ENCODE measurements around the gene MAG.

The MAG gene

GRCh38 chr19:35336166-35336955 lies 44.4 kb downstream of the MAG start:
- H3K36me3 ChIP-seq (replicated peaks; ENCODE audit: low read depth, low read length), result peaks cover 81% of the 10 kb centered on the region

GRCh38 chr19:35337097-35337983 lies 45.4 kb downstream of the MAG start:
- H3K4me1 ChIP-seq (ENCODE audit: low read length), result peaks cover 50% of the 10 kb centered on the region
- no peaks in the 10 kb centered on the region for H3K9me3 ChIP-seq (ENCODE audit: insufficient read depth, low read length)
- no peak overlapping the region for H2AFZ ChIP-seq (ENCODE audit: low read depth, low read length)
- H3K9ac ChIP-seq (ENCODE audit: low read length), result no peak overlapping the region
- H3K27me3 ChIP-seq (ENCODE audit: low read depth, low read length), result no peaks in the 10 kb centered on the region
- H3K36me3 ChIP-seq (replicated peaks; ENCODE audit: low read depth, low read length), result peaks cover 78% of the 10 kb centered on the region
- H4K20me1 ChIP-seq (ENCODE audit: insufficient read depth, low read length), result peaks cover 20% of the 10 kb centered on the region
- no peak for TF ChIP-seq CTCF (IDR thresholded peaks at IDR 0.05; ENCODE audit: low read depth, low read length)
- no peak for TF ChIP-seq EZH2phosphoT487 (IDR thresholded peaks at IDR 0.05; ENCODE audit: low read depth)
- no peak overlapping the region for H3K4me3 ChIP-seq (ENCODE audit: low read length)
- H3K4me2 ChIP-seq (ENCODE audit: low read length), result no peak overlapping the region
- H3K79me2 ChIP-seq (ENCODE audit: low read length), result peaks cover 37% of the 10 kb centered on the region
- H3K27ac ChIP-seq (ENCODE audit: low read length), result peak overlapping the region; percentile 22; the same call in 1 of the 2 replicates

More at GRCh38 chr19:35336166-35336955, 44.4 kb downstream of the MAG start:
- 0 out of 2 replicates have a peak, but pooled peaks cover under 1% of the 10 kb centered on the region for H3K9me3 ChIP-seq (ENCODE audit: insufficient read depth, low read length)
- H2AFZ ChIP-seq (ENCODE audit: low read depth, low read length), result no peak overlapping the region
- no peak overlapping the region for H3K9ac ChIP-seq (ENCODE audit: low read length)
- no peak overlapping the region for H3K4me2 ChIP-seq (ENCODE audit: low read length)
- H3K27ac ChIP-seq (ENCODE audit: low read length), result no peak overlapping the region
- peaks cover 60% of the 10 kb centered on the region for H3K4me1 ChIP-seq (ENCODE audit: low read length)
- H3K27me3 ChIP-seq (ENCODE audit: low read depth, low read length), result no peaks in the 10 kb centered on the region
- H3K4me3 ChIP-seq (ENCODE audit: low read length), result no peak overlapping the region
- H3K79me2 ChIP-seq (ENCODE audit: low read length), result peaks cover 46% of the 10 kb centered on the region
- TF ChIP-seq CTCF (IDR thresholded peaks at IDR 0.05; ENCODE audit: low read depth, low read length) (no peak), EZH2phosphoT487 (IDR thresholded peaks at IDR 0.05; ENCODE audit: low read depth) (no peak)
- H4K20me1 ChIP-seq (ENCODE audit: insufficient read depth, low read length), result peaks cover 24% of the 10 kb centered on the region

GRCh38 chr19:35337984-35338296 lies 46.0 kb downstream of the MAG start:
- Histone ChIP-seq H3K4me3 (ENCODE audit: low read length) (no peak overlapping the region), H3K79me2 (ENCODE audit: low read length) (peaks cover 31% of the 10 kb centered on the region), H3K9ac (ENCODE audit: low read length) (no peak overlapping the region), H3K36me3 (replicated peaks; ENCODE audit: low read depth, low read length) (peaks cover 74% of the 10 kb centered on the region), H3K4me2 (ENCODE audit: low read length) (no peak overlapping the region), H3K27me3 (ENCODE audit: low read depth, low read length) (no peaks in the 10 kb centered on the region), H3K9me3 (ENCODE audit: insufficient read depth, low read length) (no peaks in the 10 kb centered on the region), H3K27ac (ENCODE audit: low read length) (no peak overlapping the region), H4K20me1 (ENCODE audit: insufficient read depth, low read length) (peaks cover 15% of the 10 kb centered on the region), H2AFZ (ENCODE audit: low read depth, low read length) (no peak overlapping the region), H3K4me1 (ENCODE audit: low read length) (peaks cover 44% of the 10 kb centered on the region)
- no peak for TF ChIP-seq EZH2phosphoT487 (IDR thresholded peaks at IDR 0.05; ENCODE audit: low read depth)
- TF ChIP-seq CTCF (IDR thresholded peaks at IDR 0.05; ENCODE audit: low read depth, low read length), result no peak

- H3K9ac ChIP-seq (ENCODE audit: low read length), result no peak overlapping the region
- no peak overlapping the region for H3K4me2 ChIP-seq (ENCODE audit: low read length)
- no peak overlapping the region for H3K4me3 ChIP-seq (ENCODE audit: low read length)
- peaks cover 23% of the 10 kb centered on the region for H3K4me1 ChIP-seq (ENCODE audit: low read length)
- peaks cover 14% of the 10 kb centered on the region for H3K79me2 ChIP-seq (ENCODE audit: low read length)
- 0 out of 2 replicates have a peak, but pooled peaks cover 4% of the 10 kb centered on the region for H4K20me1 ChIP-seq (ENCODE audit: insufficient read depth, low read length)
- H3K27me3 ChIP-seq (ENCODE audit: low read depth, low read length), result no peaks in the 10 kb centered on the region
- no peak for TF ChIP-seq EZH2phosphoT487 (IDR thresholded peaks at IDR 0.05; ENCODE audit: low read depth)
- no peaks in the 10 kb centered on the region for H3K9me3 ChIP-seq (ENCODE audit: insufficient read depth, low read length)
- peaks cover 75% of the 10 kb centered on the region for H3K36me3 ChIP-seq (replicated peaks; ENCODE audit: low read depth, low read length)
- H3K27ac ChIP-seq (ENCODE audit: low read length), result no peak overlapping the region
- H2AFZ ChIP-seq (ENCODE audit: low read depth, low read length), result no peak overlapping the region
Observed at GRCh38 chr19:35340431-35340830, 48.5 kb downstream of the MAG start.

Measured in OCI-LY3 (cell line).